HG03175 (cell line): ENCODE measurements around the gene CLIC4.
"Not testable (repeated sequence)": the region's sequence is repeated elsewhere in the genome, so short reads cannot be mapped to it uniquely, and the experiment has no call there.

Experiments
- ATAC-seq: cut with Tn5 transposase; IDR thresholded peaks from one replicate; pipeline ENCODE4 v1.9.1; 2021; ENCODE audit warnings: mild to moderate bottlenecking, moderate library complexity; ENCODE audit not compliant: unreplicated experiment

The CLIC4 gene

GRCh38 chr1:24717887-24718650, 27.2 kb upstream of the CLIC4 start:
- ATAC-seq, result no peak

- ATAC-seq, result no peak
Observed at GRCh38 chr1:24720152-24720551, 25.1 kb upstream of the CLIC4 start.

GRCh38 chr1:24721533-24721932, 23.7 kb upstream of the CLIC4 start:
- no peak for ATAC-seq

- ATAC-seq, result not testable (repeated sequence)
Observed at GRCh38 chr1:24722073-24723035, 22.9 kb upstream of the CLIC4 start.

GRCh38 chr1:24724345-24725208, 20.7 kb upstream of the CLIC4 start:
- no peak for ATAC-seq

GRCh38 chr1:24725209-24725651, 20.0 kb upstream of the CLIC4 start:
- no peak for ATAC-seq

- no peak for ATAC-seq
Observed at GRCh38 chr1:24726741-24727140, 18.5 kb upstream of the CLIC4 start.

- peak; percentile 63 for ATAC-seq
Observed at GRCh38 chr1:24727501-24728216, 17.6 kb upstream of the CLIC4 start.

GRCh38 chr1:24728982-24729381, 16.3 kb upstream of the CLIC4 start:
- no peak for ATAC-seq

- no peak for ATAC-seq
Observed at GRCh38 chr1:24732186-24732885, 12.9 kb upstream of the CLIC4 start.

- peak; percentile 72 for ATAC-seq
Observed at GRCh38 chr1:24733342-24733741, 11.9 kb upstream of the CLIC4 start.

GRCh38 chr1:24735156-24735508, 10.1 kb upstream of the CLIC4 start:
- no peak for ATAC-seq

GRCh38 chr1:24735509-24736375, 9.5 kb upstream of the CLIC4 start:
- ATAC-seq, result no peak

- no peak for ATAC-seq
Observed at GRCh38 chr1:24737368-24738117, 7.7 kb upstream of the CLIC4 start.

- ATAC-seq, result no peak
Observed at GRCh38 chr1:24739241-24739640, 6.0 kb upstream of the CLIC4 start.

- no peak for ATAC-seq
Observed at GRCh38 chr1:24742090-24742938, 2.9 kb upstream of the CLIC4 start.
